ENCODE data around the gene MYL12A. TPM values are rescaled to one million over a fixed set of nuclear protein-coding genes. Genes with fewer than 3 reads are reported as not detected.

Gene MYL12A
- total and polyA plus RNA-seq, 12 donors = 708 to 8,349 (median 3,626) TPM

Other genes with a start within 250 kb of the MYL12A start
- 10 to 100 TPM in 4 of 10 donors, 1 to 10 TPM in 6; 6.8 to 15.9 (median 8.2) TPM for gene LPIN2, start 234.7 kb upstream of the MYL12A start, total RNA-seq
- 1 to 10 TPM; 1.9 to 5.0 TPM for gene LPIN2, start 234.7 kb upstream of the MYL12A start, polyA plus RNA-seq
- 1,000 to 10,000 TPM in 4 of 10 donors, 100 to 1,000 TPM in 6; 514 to 1,558 (median 939) TPM for gene MYOM1, start 27.8 kb upstream of the MYL12A start, total RNA-seq
- 100 to 1,000 TPM in 1 of 2 donors, 10 to 100 TPM in 1; 94.4 to 174 TPM for gene MYOM1, start 27.8 kb upstream of the MYL12A start, polyA plus RNA-seq
- 100 to 1,000 TPM; 153 to 241 (median 190) TPM for gene MYL12B, start 14.3 kb downstream of the MYL12A start, total RNA-seq
- gene MYL12B, start 14.3 kb downstream of the MYL12A start, polyA plus RNA-seq = 100 to 1,000 TPM; 292 to 457 TPM
- gene TGIF1, start 202.4 kb downstream of the MYL12A start, total RNA-seq = 10 to 100 TPM in 3 of 10 donors, 1 to 10 TPM in 7; 4.9 to 22.2 (median 7.9) TPM
- gene TGIF1, start 202.4 kb downstream of the MYL12A start, polyA plus RNA-seq = 10 to 100 TPM; 19.8 to 29.0 TPM

Measured in heart right ventricle (tissue), 12 donors.